GM12891 (cell line): ENCODE measurements around the gene GATA5. TPM values are rescaled to one million over a fixed set of nuclear protein-coding genes. Genes with fewer than 3 reads are reported as not detected.

ENCODE experiments used
- DNase-seq: peaks from one replicate; pipeline ENCODE4 v3.0.0; 2011; ENCODE audit warnings: low spot score; ENCODE audit not compliant: insufficient read length
- FAIRE-seq: peaks from 2 replicates; lab custom pipeline; 2011; peaks lifted over from hg19 to GRCh38; lab: Jason Lieb, UNC
- PAX5 ChIP-seq: IDR thresholded peaks from 2 replicates; pipeline ENCODE4 v1.6.1; 2011; ENCODE audit warnings: low read length, moderate library complexity, mild to moderate bottlenecking; ENCODE audit not compliant: insufficient read depth, severe bottlenecking
- POLR2A ChIP-seq: IDR thresholded peaks from 2 replicates; pipeline ENCODE4 v1.6.1; 2011; ENCODE audit warnings: low read depth, low read length, control low read depth
- POLR2AphosphoS5 ChIP-seq: IDR thresholded peaks from 2 replicates; pipeline ENCODE4 v1.6.1; 2011; ENCODE audit warnings: low read depth, low read length, control low read depth
- POU2F2 ChIP-seq: IDR thresholded peaks from 2 replicates; pipeline ENCODE4 v1.6.1; 2011; ENCODE audit warnings: low read depth, mild to moderate bottlenecking, control low read depth, low read length, moderate library complexity
- SPI1 ChIP-seq: IDR thresholded peaks from 2 replicates; pipeline ENCODE4 v1.6.1; 2011; ENCODE audit warnings: low read depth, low read length, control low read depth
- TAF1 ChIP-seq: IDR thresholded peaks from 2 replicates; pipeline ENCODE4 v1.6.1; 2011; ENCODE audit warnings: low read depth, low read length, control low read depth
- polyA plus RNA-seq: library from polyadenylated mRNA; unstranded; fragments of >200 nt; gene quantifications from one replicate; pipeline ENCODE4 v1.2.1, GENCODE V29; 2012; ENCODE audit warnings: low read depth, missing spikeins, inconsistent platforms; ENCODE audit not compliant: missing spikeins

The GATA5 gene
- 0.04 TPM for polyA plus RNA-seq

GRCh38 chr20:62475772-62476055 is at the start of gene GATA5:
TSS of gene GATA5 (minus strand) at chr20:62475995. CDS start at chr20:62475521, 474 bp downstream.
- TF ChIP-seq PAX5 (no peak), POLR2A (no peak), SPI1 (no peak), POLR2AphosphoS5 (no peak), POU2F2 (no peak), TAF1 (no peak)
- DNase-seq (no peak), FAIRE-seq (no peak)

GRCh38 chr20:62525014-62525413 is 49.2 kb upstream of the GATA5 start:
- FAIRE-seq, result no peak
- DNase-seq, result no peak
- TF ChIP-seq TAF1 (no peak), SPI1 (no peak), POLR2A (no peak), POU2F2 (no peak), PAX5 (no peak), POLR2AphosphoS5 (no peak)

GRCh38 chr20:62524505-62524911 is 48.7 kb upstream of the GATA5 start:
- no peak for FAIRE-seq
- TF ChIP-seq POLR2AphosphoS5 (no peak), TAF1 (no peak), PAX5 (no peak), POU2F2 (no peak), POLR2A (no peak), SPI1 (no peak)
- no peak for DNase-seq

- no peak for FAIRE-seq
- TF ChIP-seq POU2F2, result no peak
- no peak for TF ChIP-seq PAX5
- TF ChIP-seq POLR2AphosphoS5, result no peak
- no peak for DNase-seq
Measured at GRCh38 chr20:62523473-62524203, 47.8 kb upstream of the GATA5 start.

- FAIRE-seq (no peak), DNase-seq (no peak)
- TF ChIP-seq POLR2AphosphoS5, result no peak
Measured at GRCh38 chr20:62522748-62523396, 47.1 kb upstream of the GATA5 start.

- no peak for FAIRE-seq
- TF ChIP-seq PAX5, result no peak
- TF ChIP-seq POU2F2, result no peak
- no peak for TF ChIP-seq SPI1
- TF ChIP-seq TAF1, result no peak
- TF ChIP-seq POLR2A, result no peak
- no peak for TF ChIP-seq POLR2AphosphoS5
Measured at GRCh38 chr20:62519826-62520225, 44.0 kb upstream of the GATA5 start.

GRCh38 chr20:62518911-62519310 is 43.1 kb upstream of the GATA5 start:
- DNase-seq, result no peak
- no peak for FAIRE-seq

More at GRCh38 chr20:62519826-62520225, 44.0 kb upstream of the GATA5 start:
- DNase-seq, result no peak

GRCh38 chr20:62517901-62518610 is 42.3 kb upstream of the GATA5 start:
- no peak for DNase-seq
- no peak for FAIRE-seq
- TF ChIP-seq TAF1, result no peak
- TF ChIP-seq SPI1, result no peak
- no peak for TF ChIP-seq POU2F2
- no peak for TF ChIP-seq PAX5
- no peak for TF ChIP-seq POLR2AphosphoS5
- TF ChIP-seq POLR2A, result no peak

More at GRCh38 chr20:62518911-62519310, 43.1 kb upstream of the GATA5 start:
- no peak for TF ChIP-seq PAX5
- TF ChIP-seq SPI1, result no peak
- no peak for TF ChIP-seq POLR2A
- TF ChIP-seq TAF1, result no peak

- FAIRE-seq (no peak), DNase-seq (no peak)
- no peak for TF ChIP-seq POU2F2
- TF ChIP-seq TAF1, result no peak
- TF ChIP-seq POLR2A, result no peak
- no peak for TF ChIP-seq POLR2AphosphoS5
- no peak for TF ChIP-seq SPI1
- no peak for TF ChIP-seq PAX5
Measured at GRCh38 chr20:62517168-62517567, 41.4 kb upstream of the GATA5 start.

- no peak for TF ChIP-seq TAF1
- TF ChIP-seq POLR2A, result no peak
- TF ChIP-seq POU2F2, result no peak
- TF ChIP-seq POLR2AphosphoS5, result no peak
- no peak for TF ChIP-seq PAX5
- FAIRE-seq (no peak), DNase-seq (no peak)
Measured at GRCh38 chr20:62516338-62516737, 40.5 kb upstream of the GATA5 start.
